ENCODE measurements around the gene NKD2. TPM values are rescaled to one million over a fixed set of nuclear protein-coding genes. Genes with fewer than 3 reads are reported as not detected.

NKD2 gene
- total RNA-seq, 2 experiments from 2014 or later = 0.17 to 0.30 TPM

GRCh38 chr5:1077026-1077425 is 68.4 kb downstream of the NKD2 start:
- Histone ChIP-seq H3K27me3 (ENCODE audit: control insufficient read depth in 1 of 2, insufficient read depth in 2 of 2, low read length in 2 of 2) (no peaks in the 10 kb centered on the region), H3K27ac (ENCODE audit: low read depth in 1 of 2, low read length in 2 of 2) (no peak overlapping the region), H3K9me3 (ENCODE audit: control insufficient read depth in 1 of 2, insufficient read depth in 1 of 2, low read length in 2 of 2) (no peaks in the 10 kb centered on the region), H3K4me3 (ENCODE audit: low read length) (no peak overlapping the region), H3K4me1 (ENCODE audit: insufficient read depth, low read length) (no peaks in the 10 kb centered on the region), H3K36me3 (ENCODE audit: insufficient read depth, low read length) (peaks cover 78% of the 10 kb centered on the region)
- peaks cover 43% of the 10 kb centered on the region for H3K36me3 Mint-ChIP-seq (ENCODE audit: low read depth)
- H3K9me3 Mint-ChIP-seq = no peaks in the 10 kb centered on the region
- no peak for TF ChIP-seq CTCF (IDR thresholded peaks at IDR 0.05)
- no peak overlapping the region for H3K4me3 Mint-ChIP-seq
- no peak for DNase-seq
- intact Hi-C loops (cut with DNase I, micrococcal nuclease) = no loop called here
- H3K4me1 Mint-ChIP-seq (ENCODE audit: low read depth) = no peaks in the 10 kb centered on the region
- CTCF ChIA-PET = no interaction called here
- POLR2A ChIA-PET = interaction anchor here (1.2 kb wide), 1 partner anchor 29 kb away, joined by 3 read pairs; no protein-coding TSS in a partner anchor
- ATAC-seq (ENCODE audit: poor library complexity) = no peak
- H3K27ac Mint-ChIP-seq = no peak overlapping the region
- no peaks in the 10 kb centered on the region for H3K27me3 Mint-ChIP-seq

DNA sequence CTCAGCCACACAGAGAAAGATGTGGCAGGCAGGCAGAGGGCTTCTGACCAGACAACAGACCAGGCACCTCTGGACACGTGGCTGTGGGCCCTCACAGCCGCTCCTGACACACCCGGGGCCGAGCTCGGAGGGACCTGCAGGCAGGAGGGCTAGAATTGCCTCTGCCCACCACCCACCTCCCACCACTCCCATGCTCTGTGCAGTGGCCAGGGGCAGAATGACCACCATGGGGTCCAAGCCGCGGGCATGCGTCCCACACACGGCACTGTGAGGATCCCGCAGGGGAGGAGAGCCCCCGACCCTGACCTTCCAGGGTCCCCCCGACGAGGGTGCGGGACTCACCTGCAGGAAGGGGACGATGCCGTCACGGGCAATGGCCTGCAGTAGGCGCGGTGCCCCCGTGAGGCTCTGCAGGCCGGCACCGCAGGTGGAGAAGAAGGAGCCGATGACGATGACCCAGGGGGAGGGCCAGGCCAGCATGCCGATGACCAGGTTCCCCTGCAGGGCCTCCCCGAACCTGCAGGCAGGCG is 69.0 kb downstream of the NKD2 start:
- no peak overlapping the region for H3K27ac ChIP-seq (ENCODE audit: low read depth in 1 of 2, low read length in 2 of 2)

DNA sequence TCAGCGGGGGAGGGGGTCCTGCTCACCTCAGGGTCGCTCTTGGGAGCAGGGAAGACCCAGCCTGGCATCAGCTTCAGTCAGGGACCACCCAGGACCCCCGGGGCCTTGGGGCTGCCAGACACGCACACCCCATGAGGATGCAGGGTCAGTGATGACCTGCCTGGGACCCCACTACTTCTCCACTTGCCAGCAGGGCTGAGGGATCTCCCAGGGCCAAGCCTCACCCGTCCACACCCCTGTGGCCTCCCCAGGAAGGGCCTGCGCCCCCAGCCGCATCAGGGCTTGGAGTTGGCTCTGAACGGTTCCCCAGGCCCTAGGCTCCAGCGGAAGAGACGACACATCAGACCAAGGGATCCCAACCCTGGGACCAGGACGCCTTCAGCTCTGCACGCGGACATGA is 69.6 kb downstream of the NKD2 start:
- H3K9me3 Mint-ChIP-seq = no peaks in the 10 kb centered on the region
- H3K4me3 Mint-ChIP-seq = no peak overlapping the region
- DNase-seq (no peak), ATAC-seq (ENCODE audit: poor library complexity) (no peak)
- ChIA-PET CTCF (no interaction called here), POLR2A (no interaction called here)
- Histone ChIP-seq H3K4me3 (ENCODE audit: low read length) (no peak overlapping the region), H3K4me1 (ENCODE audit: insufficient read depth, low read length) (no peaks in the 10 kb centered on the region), H3K9me3 (ENCODE audit: control insufficient read depth in 1 of 2, insufficient read depth in 1 of 2, low read length in 2 of 2) (no peaks in the 10 kb centered on the region), H3K27ac (ENCODE audit: low read depth in 1 of 2, low read length in 2 of 2) (no peak overlapping the region), H3K27me3 (ENCODE audit: control insufficient read depth in 1 of 2, insufficient read depth in 2 of 2, low read length in 2 of 2) (no peaks in the 10 kb centered on the region), H3K36me3 (ENCODE audit: insufficient read depth, low read length) (peaks cover 79% of the 10 kb centered on the region)
- H3K36me3 Mint-ChIP-seq (ENCODE audit: low read depth) = peaks cover 46% of the 10 kb centered on the region
- no peak for TF ChIP-seq CTCF (IDR thresholded peaks at IDR 0.05)
- intact Hi-C loops (cut with DNase I, micrococcal nuclease) = no loop called here
- no peak overlapping the region for H3K27ac Mint-ChIP-seq
- no peaks in the 10 kb centered on the region for H3K27me3 Mint-ChIP-seq
- H3K4me1 Mint-ChIP-seq (ENCODE audit: low read depth) = no peaks in the 10 kb centered on the region

More for the DNA sequence above, 69.0 kb downstream of the NKD2 start:
- Mint-ChIP-seq H3K27me3 (no peaks in the 10 kb centered on the region), H3K27ac (no peak overlapping the region), H3K4me3 (no peak overlapping the region), H3K4me1 (ENCODE audit: low read depth) (no peaks in the 10 kb centered on the region), H3K9me3 (no peaks in the 10 kb centered on the region), H3K36me3 (ENCODE audit: low read depth) (peaks cover 43% of the 10 kb centered on the region)
- Histone ChIP-seq H3K4me3 (ENCODE audit: low read length) (no peak overlapping the region), H3K9me3 (ENCODE audit: control insufficient read depth in 1 of 2, insufficient read depth in 1 of 2, low read length in 2 of 2) (no peaks in the 10 kb centered on the region), H3K36me3 (ENCODE audit: insufficient read depth, low read length) (peaks cover 78% of the 10 kb centered on the region), H3K4me1 (ENCODE audit: insufficient read depth, low read length) (no peaks in the 10 kb centered on the region), H3K27me3 (ENCODE audit: control insufficient read depth in 1 of 2, insufficient read depth in 2 of 2, low read length in 2 of 2) (no peaks in the 10 kb centered on the region)
- ATAC-seq (ENCODE audit: poor library complexity) = no peak
- TF ChIP-seq CTCF (IDR thresholded peaks at IDR 0.05) = no peak
- no peak for DNase-seq
- CTCF ChIA-PET = no interaction called here
- intact Hi-C loops (cut with DNase I, micrococcal nuclease) = no loop called here
- POLR2A ChIA-PET = interaction anchor here (1.2 kb wide), 1 partner anchor 28 kb away, joined by 3 read pairs; no protein-coding TSS in a partner anchor

Data from CD4-positive, alpha-beta T cell (primary cell).